HG02970 (cell line): ENCODE data around the gene CPEB3.
"Not testable (repeated sequence)": the region's sequence is repeated elsewhere in the genome, so short reads cannot be mapped to it uniquely, and the experiment has no call there.

Experiments used
- ATAC-seq: cut with Tn5 transposase; IDR thresholded peaks from one replicate; pipeline ENCODE4 v1.9.1; 2021; ENCODE audit warnings: mild to moderate bottlenecking, moderate library complexity, moderate number of reproducible peaks; ENCODE audit not compliant: unreplicated experiment, low FRiP score

Gene CPEB3

GRCh38 chr10:92216608-92217007 is 74.3 kb downstream of the CPEB3 start:
- ATAC-seq: not testable (repeated sequence)

- ATAC-seq: not testable (repeated sequence)
These were observed 75.7 kb downstream of the CPEB3 start for GRCh38 chr10:92215222-92215621.

- no peak for ATAC-seq
These were observed 77.8 kb downstream of the CPEB3 start for GRCh38 chr10:92213049-92213448.

- no peak for ATAC-seq
These were observed 82.1 kb downstream of the CPEB3 start for GRCh38 chr10:92208736-92209135.

- no peak for ATAC-seq
These were observed 82.6 kb downstream of the CPEB3 start for GRCh38 chr10:92208157-92208720.

- ATAC-seq: no peak
These were observed 83.8 kb downstream of the CPEB3 start for GRCh38 chr10:92207061-92207460.

- no peak for ATAC-seq
These were observed 86.8 kb downstream of the CPEB3 start for GRCh38 chr10:92203919-92204623.

- no peak for ATAC-seq
These were observed 88.3 kb downstream of the CPEB3 start for GRCh38 chr10:92202536-92202935.

GRCh38 chr10:92200564-92200963 is 90.3 kb downstream of the CPEB3 start:
- ATAC-seq: no peak

GRCh38 chr10:92187101-92187500 is 103.8 kb downstream of the CPEB3 start:
- no peak for ATAC-seq

- no peak for ATAC-seq
These were observed 105.9 kb downstream of the CPEB3 start for GRCh38 chr10:92184977-92185376.

- ATAC-seq: no peak
These were observed 107.7 kb downstream of the CPEB3 start for GRCh38 chr10:92183199-92183598.

- no peak for ATAC-seq
These were observed 109.3 kb downstream of the CPEB3 start for GRCh38 chr10:92181575-92181974.

- no peak for ATAC-seq
These were observed 110.5 kb downstream of the CPEB3 start for GRCh38 chr10:92180399-92180798.

- no peak for ATAC-seq
These were observed 113.3 kb downstream of the CPEB3 start for GRCh38 chr10:92177546-92177945.

GRCh38 chr10:92175164-92175563 is 115.7 kb downstream of the CPEB3 start:
- ATAC-seq: no peak

GRCh38 chr10:92173996-92174395 is 116.9 kb downstream of the CPEB3 start:
- no peak for ATAC-seq

GRCh38 chr10:92164036-92164696 is 126.7 kb downstream of the CPEB3 start:
- no peak for ATAC-seq

GRCh38 chr10:92162541-92162940 is 128.3 kb downstream of the CPEB3 start:
- no peak for ATAC-seq

- no peak for ATAC-seq
These were observed 133.8 kb downstream of the CPEB3 start for GRCh38 chr10:92156874-92157773.

- ATAC-seq: no peak
These were observed 140.1 kb downstream of the CPEB3 start for GRCh38 chr10:92150823-92151222.
